GM18507 (cell line): ENCODE measurements around the gene RASAL1.

ENCODE experiments used
- DNase-seq: peaks from one replicate; pipeline ENCODE4 v3.0.0; 2011; ENCODE audit warnings: low read depth; ENCODE audit not compliant: insufficient read length; ENCODE audit errors: extremely low spot score
- FAIRE-seq: peaks from 2 replicates; lab custom pipeline; 2011; peaks lifted over from hg19 to GRCh38; lab: Jason Lieb, UNC

The RASAL1 gene

DNA sequence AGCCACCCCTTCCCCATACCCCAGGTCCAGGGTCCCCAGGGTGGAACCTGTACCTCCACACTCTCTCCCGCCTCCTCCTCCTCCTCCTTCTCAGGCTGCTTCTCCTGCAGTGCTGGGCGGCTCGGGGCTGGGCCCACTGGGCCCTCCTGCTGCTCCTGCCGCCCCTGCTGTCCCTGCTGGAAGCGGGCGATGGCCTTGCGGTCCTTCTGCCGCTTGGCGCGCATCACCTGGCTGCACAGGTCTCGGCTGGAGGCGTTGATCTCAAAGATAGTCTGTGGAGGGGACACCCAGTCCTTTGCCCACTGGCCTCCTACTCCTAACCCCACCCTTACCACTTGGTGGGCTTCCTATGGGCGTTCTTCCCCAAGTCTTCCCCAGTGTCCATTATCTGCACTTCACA, 28.5 kb upstream of the RASAL1 start:
- FAIRE-seq (no peak), DNase-seq (no peak)

DNA sequence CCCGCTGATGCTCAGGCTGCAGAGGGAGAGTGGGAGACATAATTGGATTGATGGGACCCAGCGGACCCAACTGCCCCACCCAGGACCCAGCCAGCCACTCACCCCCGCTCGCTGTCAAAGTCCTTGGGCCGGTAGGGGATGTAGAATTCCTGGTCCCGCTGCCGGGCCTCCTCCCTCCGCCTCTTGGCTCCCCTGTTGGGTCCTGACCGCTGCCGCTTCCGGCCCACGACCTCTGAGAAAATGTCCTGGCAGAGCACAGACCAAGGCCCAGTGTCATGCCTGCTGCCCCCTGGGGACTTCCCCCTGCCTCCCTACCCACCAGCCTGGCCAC, 27.4 kb upstream of the RASAL1 start:
- FAIRE-seq (no peak), DNase-seq (no peak)

DNA sequence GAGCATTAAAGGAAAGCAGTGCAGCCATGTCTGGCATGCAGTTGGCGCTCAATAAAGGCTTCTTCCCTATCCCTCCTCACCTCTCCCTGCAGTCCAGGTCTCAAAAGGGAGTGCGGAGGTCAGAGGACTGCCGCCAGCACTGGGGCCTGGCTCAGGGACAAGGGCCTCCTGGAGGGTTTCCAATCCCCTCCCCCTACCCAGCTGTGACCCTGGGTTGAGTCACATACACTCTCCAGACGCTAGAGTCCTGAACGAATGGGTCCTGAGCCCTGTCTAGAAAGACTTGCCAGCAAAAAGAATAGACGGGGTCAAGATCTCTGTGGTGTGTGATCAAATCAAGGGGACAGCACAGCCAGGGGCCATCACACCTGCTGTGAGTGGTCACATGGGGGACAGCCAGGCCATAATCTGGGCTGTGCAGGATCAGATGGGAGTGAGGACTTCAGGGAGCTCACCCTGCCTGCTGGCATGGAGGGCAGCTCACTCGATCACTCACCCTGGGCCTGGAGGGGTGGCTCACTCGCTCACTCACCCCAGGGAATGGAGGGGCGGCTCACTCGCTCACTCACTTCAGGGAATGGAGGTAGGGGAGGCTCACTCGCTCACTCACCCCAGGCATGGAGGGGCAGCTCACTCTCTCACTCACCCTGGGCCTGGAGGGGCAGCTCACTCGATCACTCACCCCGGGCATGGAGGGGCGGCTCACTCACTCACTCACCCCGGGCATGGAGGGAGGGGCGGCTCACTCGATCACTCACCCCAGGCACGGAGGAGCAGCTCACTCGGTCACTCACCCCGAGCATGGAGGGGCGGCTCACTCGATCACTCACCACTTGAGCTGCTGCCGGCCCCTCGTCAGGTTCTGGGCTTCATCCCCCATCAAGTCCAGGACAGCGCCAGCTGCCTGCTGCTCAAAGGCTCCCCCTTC, 26.8 kb upstream of the RASAL1 start:
- DNase-seq (no peak), FAIRE-seq (no peak)

DNA sequence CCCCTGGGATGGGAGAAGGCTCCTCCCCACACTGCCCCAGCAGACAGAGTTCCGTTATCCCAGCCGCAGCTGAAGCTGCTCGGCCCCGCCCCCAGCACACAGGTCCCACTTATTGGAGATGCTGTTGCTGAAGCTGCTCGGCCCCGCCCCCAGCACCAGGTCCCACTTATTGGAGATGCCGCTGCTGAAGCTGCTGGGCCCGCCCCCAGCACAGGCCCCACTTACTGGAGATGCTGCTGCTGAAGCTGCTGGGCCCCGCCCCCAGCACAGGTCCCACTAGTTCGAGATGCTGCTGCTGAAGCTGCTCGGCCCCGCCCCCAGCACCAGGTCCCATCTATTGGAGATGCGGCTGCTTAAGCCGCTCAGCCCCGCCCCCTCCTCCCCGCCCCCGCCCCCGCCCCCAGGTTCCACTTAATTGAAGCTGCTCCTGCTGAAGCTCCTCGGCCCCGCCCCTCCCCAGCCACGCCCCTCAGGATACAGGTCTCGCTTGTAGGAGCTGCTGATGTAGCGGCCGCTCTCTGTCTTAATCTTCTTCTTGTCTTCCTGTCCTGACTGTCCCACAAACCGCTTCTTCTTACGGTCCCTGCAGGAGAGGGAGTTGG, 26.0 kb upstream of the RASAL1 start:
- FAIRE-seq (no peak), DNase-seq (no peak)

DNA sequence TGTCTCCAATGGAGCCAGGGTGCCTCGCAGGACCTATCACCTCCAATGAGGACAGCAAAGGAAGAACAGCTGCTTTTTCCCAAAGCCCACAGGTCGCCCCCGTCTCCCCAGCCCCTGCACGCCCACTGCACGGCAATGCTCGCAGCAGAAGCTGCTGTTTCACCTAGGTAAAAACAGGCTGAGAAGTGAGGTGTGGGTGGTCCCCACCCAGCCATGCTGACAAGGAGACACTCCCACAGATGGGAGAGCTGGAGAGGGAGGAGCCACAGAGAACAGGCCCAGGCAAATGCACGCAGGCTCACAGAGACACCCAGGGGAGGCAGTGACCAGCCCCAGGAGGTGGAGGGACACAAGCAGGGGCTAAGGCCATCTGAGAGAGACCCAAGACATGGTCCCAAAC, 24.4 kb upstream of the RASAL1 start:
- DNase-seq = no peak
- no peak for FAIRE-seq

DNA sequence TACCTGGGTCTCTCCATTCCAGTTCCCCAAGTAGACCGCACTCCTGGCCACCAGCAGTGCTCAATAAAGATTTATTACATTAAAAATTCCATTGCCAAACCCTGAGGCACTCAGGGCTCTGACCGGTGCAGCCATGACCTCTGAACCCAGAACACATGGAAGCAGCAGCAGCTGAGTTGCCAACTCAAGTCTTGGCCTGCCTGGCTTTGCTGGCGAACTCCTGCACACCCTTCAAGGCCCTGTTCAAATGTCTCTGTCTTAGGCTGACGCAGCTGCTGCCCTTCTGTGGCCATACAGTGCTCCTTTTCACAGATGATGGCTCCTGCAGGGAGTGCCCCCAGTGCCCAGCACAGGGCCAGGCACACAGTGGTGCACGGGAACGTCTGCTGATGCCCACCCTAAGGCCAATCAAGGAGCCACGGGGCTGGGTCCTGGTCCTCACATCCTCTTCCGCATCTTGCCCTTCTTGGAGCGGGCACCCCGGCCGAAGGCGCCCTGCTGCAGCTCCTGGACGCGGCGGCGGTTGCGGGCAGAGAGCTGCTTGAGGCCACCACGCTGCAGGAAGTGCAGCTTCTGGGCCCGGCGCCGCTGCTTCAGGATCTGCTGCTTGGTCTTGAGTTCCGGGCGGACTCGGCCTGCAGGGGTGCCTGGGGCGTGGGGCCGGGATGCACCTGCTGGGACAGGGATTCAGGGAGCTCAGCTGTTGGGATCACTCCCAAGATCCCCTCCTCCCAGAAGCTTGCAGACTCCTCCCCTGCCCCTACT, 23.1 kb upstream of the RASAL1 start:
- FAIRE-seq (no peak), DNase-seq (no peak)

DNA sequence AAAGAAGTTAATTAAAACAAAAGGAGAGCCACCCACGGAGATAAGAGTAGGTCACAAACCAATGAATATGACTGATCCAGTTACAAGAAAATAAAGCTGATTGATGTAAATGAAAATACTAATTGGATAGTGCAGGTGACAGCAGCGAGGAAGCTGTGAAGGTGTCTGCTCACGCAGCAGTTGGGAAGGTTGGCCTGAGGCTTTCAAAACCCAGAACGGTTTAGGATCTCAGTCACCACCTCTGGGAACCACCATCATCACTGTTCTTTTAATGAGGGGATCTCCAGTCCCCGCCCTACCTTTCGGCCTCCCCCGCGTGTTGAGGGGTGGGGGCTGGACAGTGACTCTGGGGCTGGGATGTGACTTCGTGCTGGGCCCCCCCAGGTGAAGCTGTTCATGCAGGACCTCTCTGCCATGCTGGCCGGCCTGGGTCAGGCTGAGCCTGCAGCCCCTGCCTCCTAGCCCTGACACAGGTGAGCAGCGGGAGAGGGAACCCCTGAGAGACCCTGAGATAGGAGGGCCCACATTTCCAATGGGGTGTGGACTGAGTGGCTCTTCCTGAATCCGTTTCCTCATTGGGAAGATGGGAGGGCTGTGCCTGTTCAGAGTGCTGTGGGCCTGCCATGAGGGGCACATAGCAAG, 21.8 kb upstream of the RASAL1 start:
- DNase-seq (no peak), FAIRE-seq (no peak)

GRCh38 chr12:113155646-113156045, 20.1 kb upstream of the RASAL1 start:
- DNase-seq (no peak), FAIRE-seq (no peak)

GRCh38 chr12:113155060-113155459, 19.5 kb upstream of the RASAL1 start:
- DNase-seq (no peak), FAIRE-seq (no peak)

- no peak for DNase-seq
Measured at GRCh38 chr12:113154351-113154973, 18.9 kb upstream of the RASAL1 start.

GRCh38 chr12:113152835-113153814, 17.6 kb upstream of the RASAL1 start:
- FAIRE-seq (peak; percentile 83), DNase-seq (peak; percentile 62)

More at GRCh38 chr12:113154351-113154973, 18.9 kb upstream of the RASAL1 start:
- FAIRE-seq = no peak

DNA sequence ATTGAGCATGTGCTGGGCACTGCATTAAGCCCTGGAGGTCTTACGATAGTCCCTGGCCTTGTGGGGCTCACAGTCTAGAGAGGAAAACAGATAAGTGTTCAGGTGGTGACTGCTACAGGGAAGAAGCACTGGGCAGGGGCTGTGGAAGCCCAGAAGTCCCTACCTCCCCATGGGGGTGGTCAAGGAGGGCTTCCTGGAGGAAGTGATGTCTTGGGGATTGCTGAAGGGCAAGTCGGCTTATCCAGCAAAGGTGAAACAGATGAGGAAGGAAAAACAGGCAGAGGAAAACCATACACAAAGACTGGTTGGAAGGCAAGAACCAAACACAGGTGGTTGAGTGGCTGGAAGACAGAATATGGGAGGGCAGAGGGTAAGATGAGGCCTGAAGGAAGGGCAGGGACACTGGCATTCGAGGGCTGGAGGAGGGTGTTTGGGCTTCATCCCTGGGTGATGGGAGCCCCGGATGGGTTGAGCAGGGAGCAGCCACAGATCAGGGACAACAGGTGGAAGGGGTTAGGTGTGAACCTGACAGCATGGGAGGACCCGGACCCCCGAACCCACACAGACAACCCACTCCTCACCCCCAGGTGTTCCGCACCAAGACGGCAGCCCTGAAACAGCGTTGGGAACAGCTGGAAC, 16.8 kb upstream of the RASAL1 start:
- FAIRE-seq (no peak), DNase-seq (no peak)

DNA sequence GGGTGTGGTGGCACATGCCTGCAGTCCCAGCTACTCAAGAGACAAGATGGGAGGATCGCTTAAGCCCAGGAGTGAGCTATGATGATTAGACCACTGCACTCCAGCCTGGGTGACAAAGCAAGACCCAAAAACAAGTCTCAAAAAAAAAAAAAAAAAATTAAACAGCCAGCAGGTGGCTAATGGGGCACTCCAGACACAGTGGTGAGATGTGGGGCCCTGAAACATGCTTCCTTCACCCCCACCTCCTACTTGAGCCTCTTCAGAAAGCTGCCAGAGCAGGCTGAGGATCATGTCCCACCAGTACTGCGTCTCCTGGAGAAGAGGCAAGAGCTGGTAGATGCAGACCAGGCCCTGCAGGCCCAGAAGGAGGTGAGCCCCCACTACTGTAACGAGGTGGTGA, 16.1 kb upstream of the RASAL1 start:
- no peak for FAIRE-seq
- DNase-seq = no peak

- FAIRE-seq = no peak
- DNase-seq = no peak
Measured at GRCh38 chr12:113149361-113150150, 14.0 kb upstream of the RASAL1 start, which contains the start of gene CFAP73. TSS of gene CFAP73 (plus strand) at chr12:113149724. CDS start at chr12:113149858, 134 bp downstream.

DNA sequence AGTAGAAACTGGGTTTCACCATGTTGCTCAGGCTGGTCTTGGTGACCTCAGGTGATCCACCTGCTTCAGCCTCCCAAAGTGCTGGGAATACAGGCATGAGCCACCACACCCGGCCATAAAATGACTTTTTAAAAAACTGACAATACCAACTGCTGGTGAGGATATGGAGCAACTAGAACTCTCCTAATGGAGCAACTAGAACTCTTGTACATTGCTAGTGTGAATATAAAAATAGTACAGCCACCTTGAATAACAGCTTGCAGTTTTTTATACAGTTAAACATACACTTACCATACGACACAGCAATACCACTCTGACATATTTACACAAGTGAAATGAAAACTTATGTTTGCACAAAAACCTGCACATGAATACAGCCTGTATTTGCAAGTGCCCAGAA, 11.4 kb upstream of the RASAL1 start:
- DNase-seq = no peak
- no peak for FAIRE-seq

GRCh38 chr12:113145720-113146551, 10.4 kb upstream of the RASAL1 start:
- FAIRE-seq (no peak), DNase-seq (no peak)
